ENCODE data around the gene CCDC81. TPM values are rescaled to one million over a fixed set of nuclear protein-coding genes. Genes with fewer than 3 reads are reported as not detected.
"Not testable (repeated sequence)": the region's sequence is repeated elsewhere in the genome, so short reads cannot be mapped to it uniquely, and the experiment has no call there.

Gene CCDC81
- total RNA-seq, result 1.0 TPM

DNA sequence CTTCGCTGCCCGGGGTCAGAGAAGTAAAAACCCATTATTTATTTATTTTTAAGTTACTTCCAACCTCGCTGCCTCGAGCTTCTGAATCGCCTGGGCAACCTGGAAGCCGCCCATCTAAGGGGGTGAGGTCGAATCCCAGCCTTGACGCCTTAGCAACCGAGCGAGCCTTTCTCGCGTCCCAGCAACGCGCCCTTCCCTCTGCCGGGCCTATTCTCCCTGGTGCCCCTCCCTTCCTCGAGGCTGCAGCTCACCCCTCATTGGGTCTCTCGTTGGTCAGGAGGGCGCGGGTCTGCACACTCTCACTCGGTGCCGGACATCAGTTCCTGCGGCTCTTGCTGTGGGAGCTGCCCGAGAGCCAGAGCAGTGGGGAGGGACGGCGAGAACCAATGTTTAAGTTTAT, at the start of gene CCDC81:
CCDC81 (plus strand) TSS at position 302 of the 400 bp plus-strand sequence. CDS start 277 bp downstream, outside the sequence.
- no peak for DNase-seq (ENCODE audit: low spot score)

DNA sequence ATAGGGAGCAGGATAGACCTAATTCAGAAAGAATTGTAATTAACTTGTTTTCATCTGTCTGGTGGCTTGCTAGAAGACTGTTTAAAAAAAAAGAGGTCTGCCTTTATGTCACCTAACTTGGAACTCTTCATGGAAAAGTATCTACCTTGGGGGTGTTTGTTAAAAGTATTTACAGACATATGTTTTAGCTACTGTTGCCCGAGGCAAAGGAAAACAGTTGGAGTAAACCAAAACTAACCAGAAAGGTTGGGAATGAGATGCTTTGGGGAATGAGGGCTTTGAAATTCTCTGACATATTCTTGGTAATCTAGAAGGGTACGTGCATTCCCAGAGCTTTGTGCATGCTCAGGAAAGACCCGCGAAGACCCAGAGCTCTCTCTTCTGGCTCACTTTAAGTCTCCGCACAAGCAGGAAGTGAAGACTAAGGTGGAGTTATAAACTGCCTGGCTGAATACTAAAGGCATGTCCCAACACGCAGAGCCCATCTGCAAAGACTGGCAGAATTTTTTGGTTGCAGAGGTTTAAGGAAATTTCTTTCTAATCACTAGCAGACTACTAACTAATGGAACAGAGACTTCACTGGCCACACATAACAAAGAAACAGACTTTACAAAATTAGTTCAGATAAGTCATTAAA, 39.4 kb upstream of the CCDC81 start:
- DNase-seq (ENCODE audit: low spot score), result no peak

DNA sequence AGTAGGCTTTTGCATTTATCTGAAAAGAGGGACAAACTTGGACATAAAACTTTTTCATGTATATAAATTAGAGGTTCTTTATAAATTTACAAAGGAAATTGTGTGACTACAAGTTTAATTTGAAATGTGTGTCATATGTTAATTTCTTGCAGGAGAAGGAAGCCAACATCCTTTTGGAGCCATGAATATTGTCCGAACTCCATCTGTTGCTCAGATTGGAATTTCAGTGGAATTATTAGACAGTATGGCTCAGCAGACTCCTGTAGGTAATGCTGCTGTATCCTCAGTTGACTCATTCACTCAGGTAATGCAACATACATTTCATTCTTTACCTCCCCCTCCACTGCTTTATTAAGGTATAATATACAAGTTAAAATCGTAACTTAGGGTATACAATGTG, 37.5 kb upstream of the CCDC81 start:
- no peak for DNase-seq (ENCODE audit: low spot score)

DNA sequence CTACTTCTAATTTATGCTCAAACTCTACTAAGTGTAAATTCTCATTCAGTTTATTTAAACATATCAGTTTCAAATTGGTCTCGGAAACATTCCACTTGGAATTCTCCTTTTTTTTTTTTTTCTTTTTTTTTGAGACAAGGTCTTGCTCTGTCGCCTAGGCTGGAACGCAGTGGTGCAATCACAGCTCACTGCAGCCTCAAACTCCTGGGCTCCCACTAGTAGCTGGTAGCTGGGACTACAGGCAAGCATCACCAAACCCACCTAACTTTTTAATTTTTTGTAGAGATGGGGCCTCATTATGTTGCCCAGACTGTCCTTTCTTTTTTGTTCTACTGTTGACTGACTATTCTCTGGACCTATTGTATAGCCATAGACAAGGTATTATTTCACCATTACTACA, 33.3 kb upstream of the CCDC81 start:
- no peak for DNase-seq (ENCODE audit: low spot score)

DNA sequence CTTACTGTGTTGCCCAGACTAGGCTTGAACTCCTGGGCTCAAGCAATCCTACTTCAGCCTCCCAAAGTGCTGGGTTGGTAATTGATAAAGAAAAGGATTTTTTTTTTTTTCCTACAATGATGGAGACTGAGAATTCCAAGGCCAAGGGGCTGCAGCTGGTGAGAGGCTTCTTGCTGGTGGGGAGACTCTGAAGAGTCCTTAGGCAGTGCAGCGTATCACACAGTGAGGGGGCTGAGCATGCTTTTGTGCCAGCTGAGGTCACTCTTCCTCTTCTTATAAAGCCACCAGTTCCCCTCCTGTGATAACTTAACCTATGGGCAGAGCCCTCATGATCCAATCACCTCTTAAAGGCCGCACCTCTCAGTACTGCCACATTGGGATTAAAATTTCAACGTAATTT, 28.2 kb upstream of the CCDC81 start:
- no peak for DNase-seq (ENCODE audit: low spot score)

DNA sequence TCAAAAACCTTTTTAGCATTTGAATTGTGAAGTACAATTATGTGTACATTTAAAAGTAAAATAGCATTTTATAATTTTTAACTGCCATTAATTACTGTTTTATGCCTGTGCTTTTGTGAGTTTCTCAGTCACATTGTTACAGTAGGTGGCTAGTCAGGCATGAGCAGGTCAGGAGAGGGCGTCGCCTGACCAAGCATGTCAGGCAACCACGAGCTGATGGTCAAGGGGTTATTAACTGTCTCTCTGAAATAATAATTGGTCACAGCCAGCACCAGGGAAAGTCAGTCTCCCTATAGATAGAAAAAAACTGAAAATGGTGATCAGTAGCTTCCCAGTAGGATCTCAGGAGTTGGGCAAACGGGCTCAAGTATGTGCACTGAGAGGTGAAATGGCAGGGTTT, 19.4 kb upstream of the CCDC81 start:
- no peak for DNase-seq (ENCODE audit: low spot score)

DNA sequence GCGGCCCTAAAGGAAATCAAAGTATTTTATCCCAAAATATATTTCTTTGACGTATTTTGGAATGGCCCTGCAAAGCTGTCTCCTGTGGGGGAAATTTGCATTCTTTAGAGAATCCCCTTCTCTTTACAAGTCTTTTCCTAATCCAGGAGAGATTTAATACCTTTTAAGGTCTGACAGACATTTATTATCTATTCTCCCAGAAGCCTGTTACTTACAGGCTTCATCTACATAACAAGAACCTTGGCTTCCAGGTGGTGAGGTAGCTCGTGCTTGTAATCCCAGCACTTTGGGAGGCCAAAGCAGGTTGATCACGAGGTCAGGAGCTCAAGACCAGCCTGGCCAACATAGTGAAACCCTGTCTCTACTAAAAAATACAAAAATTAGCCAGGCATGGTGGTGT, 17.3 kb upstream of the CCDC81 start:
- not testable (repeated sequence) for DNase-seq (ENCODE audit: low spot score)

DNA sequence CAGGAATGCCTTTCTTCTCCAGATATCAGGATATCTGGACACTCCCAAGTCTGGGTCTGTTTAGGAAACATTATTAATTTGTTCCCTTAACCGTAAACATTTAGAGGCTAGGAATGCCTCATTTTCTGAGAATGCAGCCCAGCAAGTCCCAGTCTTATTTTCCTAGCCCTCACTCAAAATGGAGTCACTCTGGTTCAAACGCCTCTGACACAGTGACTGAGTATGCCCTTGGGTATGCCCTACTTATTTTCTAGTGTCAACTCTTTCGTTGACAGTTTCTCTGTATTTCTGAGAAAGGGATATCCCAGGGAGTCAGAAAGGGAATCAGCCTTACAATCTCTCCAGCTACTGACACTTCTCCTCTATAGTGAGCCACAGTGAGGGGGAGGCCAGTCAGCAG, 16.0 kb upstream of the CCDC81 start:
- no peak for DNase-seq (ENCODE audit: low spot score)

DNA sequence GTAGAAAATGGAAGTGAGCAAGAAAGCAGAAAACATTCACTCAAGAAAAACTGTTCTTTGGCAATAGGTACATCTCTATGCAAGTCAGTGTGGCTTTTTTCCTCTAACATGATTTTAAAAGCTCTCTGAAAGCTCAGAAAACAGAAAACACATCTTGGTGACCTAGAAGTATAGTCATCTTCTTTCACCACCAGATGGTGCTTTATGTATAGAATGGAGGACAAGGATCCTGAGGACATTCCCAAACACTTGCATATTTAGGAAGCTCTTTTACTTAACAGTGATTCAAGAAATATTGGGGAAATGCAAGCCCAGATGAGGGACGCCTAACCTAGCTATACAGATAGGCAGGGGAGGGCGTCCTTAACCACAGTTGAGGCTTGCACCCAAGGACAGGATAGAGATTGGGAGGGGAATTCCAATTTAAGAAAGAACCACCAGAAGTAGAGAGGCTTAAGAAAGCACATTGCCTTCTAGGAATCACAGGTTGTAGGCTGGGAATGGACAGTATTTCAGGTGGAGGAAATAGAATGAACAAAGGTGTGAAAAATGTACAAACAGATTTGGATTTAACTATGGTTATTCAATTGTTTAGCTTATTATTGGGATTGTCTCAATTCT, 13.8 kb upstream of the CCDC81 start:
- no peak for DNase-seq (ENCODE audit: low spot score)

DNA sequence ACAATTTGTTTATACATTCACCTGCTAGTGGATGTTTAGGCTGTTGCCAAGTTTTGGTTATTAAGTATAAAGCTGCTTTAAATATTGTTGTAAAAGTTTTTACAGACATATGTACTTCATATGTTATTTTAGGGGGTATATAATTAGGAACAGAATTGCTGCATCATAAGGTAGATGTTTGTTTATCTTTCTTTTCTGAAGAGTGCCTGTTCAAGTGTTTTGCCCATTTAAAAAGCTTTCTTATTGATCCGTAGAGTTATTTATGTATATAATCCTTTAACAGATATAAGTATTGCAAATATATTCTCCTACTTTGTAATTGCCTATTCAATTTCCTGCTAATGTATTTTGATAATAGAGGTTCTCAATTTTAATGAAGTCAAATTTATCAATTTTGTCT, 11.3 kb upstream of the CCDC81 start:
- no peak for DNase-seq (ENCODE audit: low spot score)

DNA sequence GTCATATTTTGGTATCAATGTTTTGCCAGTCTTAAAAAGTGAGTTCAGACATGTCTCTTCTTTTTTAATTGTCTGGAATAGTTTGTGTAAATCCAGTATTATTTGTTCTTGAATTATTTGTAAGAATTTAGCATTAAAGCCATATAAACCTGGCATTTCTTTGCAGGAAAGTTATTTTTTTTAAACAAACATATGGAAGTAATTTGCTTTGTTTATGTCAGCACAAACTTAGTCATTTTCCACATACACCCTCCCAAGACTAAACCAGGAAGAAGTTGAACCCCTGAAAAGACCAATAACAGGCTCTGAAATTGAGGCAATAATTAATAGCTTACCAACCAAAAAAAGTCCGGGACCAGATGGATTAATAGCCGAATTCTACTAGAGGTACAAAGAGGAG, 9.1 kb upstream of the CCDC81 start:
- DNase-seq (ENCODE audit: low spot score), result no peak

DNA sequence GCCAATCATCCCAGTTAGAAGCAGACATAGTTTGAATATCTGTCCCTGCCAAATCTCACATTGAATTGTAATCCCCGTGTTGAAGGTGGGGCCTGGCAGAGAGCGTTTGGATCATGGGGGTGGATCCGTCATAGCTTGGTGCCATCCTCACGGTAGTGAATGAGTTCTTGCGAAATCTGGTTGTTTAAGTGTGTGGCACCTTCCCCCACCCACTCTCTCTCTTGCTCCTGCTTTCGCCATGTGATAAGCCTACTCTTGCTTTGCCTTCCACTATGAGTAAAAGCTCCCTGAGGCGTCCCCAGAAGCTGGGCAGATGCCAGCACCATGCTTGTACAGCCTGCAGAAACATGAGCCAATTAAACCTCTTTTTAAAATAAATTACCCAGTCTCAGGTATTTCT, 5.0 kb upstream of the CCDC81 start:
- DNase-seq (ENCODE audit: low spot score), result no peak

DNA sequence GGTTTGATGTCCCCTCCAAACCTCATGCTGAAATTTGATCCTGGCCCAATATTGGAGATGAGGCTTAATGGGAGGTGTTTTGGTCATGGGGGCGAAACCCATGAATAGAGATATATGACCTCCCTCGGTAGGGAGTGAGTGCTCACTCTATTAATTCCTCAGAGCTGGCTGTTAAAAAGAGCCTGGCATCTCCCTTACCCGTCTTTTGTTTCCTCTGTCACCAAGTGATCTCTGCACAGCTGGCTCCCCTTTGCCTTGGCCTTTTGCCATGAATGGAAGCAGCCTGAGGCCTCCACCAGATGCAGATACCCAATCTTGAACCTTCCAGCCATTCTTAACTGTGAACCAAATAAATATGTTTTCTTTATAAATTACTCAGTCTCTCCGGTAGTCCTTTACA, 4.5 kb upstream of the CCDC81 start:
- DNase-seq (ENCODE audit: low spot score), result no peak

DNA sequence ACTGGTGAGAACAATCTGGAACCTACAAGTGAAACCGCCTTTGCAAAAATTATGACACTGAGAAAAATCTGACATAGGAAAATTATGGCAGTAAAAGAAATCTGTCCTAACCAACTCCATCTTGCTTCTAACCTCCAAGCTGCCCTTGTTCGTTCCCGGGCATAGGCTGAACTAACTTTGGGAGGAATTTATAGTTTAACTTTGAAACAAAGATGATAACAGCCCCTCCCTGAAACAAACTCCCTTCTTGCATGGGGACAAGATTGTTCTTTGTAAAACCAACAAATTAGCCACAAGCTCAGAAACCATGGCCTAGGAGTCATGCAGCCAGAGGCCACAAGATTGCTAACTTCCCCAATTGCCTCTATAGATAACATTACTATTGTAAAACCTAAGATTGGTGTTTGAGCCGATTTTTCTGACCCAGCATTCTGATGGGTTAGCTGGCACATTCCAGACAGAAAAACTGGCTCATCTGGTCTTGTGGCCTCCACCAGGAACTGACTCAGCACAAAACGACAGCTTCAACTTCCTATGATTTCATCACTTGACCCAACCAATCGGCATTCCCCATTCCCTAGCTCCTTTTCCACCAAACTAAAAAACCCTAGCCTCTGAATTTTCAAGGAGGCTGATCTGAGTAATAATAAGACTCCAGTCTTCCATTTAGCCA, 3.6 kb upstream of the CCDC81 start:
- DNase-seq (ENCODE audit: low spot score), result no peak

DNA sequence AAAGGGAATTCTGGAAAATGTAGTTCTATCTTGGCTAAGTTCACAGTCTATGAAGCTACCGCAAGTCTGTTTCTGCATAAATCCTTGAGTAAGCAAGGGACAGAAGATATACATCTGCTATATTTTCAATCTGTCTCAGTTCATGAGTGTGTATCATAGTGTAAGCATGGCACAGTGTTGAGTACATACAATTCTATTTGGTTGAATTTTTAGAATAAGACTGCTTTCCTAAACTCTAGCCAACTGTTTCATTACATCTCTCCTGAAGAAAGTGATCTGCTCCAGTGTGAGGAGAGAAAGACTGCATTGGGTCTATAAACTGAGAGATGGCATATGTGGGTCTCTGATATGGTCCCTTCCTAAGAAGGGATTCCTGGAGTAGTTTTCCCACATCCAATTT, 2.6 kb upstream of the CCDC81 start:
- no peak for DNase-seq (ENCODE audit: low spot score)

DNA sequence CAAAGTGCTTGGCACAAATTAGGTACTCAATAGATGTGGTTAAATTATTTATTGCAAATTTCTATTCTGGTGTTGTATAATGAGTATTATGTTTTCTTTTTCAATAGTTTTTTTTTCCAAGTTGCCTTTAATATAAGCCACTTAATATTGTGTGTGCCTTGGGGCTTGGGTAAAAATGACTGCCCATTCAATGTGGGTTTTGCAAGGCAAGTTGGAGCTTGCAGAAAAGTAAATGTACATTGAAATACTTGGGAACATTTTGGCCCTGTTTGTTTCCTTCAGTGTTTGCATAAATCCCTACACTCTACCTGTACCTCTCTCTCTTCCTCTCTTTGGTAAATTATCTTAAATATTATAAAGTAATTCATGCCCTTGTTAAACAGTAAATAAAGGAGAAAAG, 2.1 kb upstream of the CCDC81 start:
- DNase-seq (ENCODE audit: low spot score), result no peak

DNA sequence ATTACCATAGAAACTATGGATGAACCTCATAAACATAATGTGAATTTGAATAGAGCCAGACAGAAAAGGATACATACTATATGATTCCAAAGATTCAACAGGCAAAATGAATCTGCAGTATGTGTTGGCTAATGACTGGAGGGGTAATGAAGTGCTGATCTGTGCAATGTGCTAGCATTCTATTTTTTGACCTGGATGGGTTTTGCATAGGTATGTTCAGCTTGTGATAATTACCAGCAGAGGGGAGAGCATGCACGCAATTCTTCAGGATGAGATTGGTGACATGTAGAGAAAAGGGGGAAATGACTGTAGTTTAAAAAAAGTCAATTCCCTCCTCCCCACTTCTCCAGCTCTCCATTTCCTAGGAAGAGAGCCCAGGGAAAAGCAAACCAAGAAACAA, 618 bp upstream of the CCDC81 start:
- DNase-seq (ENCODE audit: low spot score), result no peak

DNA sequence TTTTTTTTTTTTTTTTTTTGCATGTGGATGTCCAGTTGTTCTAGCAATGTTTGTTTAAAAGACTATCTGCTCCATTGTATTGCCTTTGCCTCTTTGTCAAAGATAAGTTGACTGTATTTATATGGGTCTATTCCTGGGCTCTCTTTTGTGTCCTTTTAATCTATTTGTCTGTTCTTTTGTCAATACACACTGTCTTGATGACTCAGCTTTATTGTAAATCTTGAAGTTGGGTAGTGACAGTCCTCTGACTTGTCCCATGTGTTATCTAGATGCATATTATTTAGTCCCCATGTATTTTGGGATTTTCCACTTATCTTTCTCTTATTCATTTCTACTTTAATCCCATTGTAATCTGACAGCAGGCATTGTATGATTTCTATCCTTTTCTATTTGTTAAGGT, 3.3 kb downstream of the CCDC81 start:
- no peak for DNase-seq (ENCODE audit: low spot score)

DNA sequence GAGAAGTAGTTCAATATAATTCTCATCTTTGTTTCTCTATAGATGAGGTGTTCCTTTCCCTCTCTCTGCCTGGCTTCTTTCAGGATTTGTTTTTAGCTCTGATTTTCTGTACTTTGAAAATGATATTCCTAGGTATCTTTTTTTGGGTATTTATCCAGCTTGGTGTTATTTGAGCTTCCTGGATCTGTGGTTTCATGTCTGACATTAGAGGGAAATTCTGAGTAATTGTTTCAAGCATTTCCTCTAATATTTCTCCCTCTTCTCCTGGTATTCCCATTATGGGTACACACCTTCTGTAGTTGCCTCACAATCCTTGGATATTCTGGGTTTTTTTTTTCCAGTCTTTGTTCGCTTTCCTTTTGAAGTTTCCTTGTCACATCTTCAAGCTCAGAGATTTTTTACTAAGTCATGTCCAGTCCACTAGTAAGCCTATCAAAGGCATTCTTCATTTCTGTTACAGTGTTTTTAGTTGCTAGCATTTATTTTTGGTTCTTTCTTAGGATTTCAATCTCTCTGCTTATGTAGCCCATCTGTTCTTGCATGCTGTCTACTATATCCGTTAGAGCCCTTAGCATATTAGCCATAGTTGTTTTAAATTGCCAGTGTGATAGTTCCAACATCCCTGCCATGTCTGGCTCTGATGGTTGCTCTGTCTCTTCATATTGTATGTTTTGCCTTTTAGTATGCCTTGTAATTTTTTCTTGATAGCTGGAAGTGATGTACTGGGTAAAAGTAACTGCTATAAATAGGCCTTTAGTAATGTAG, 5.8 kb downstream of the CCDC81 start:
- DNase-seq (ENCODE audit: low spot score), result no peak

DNA sequence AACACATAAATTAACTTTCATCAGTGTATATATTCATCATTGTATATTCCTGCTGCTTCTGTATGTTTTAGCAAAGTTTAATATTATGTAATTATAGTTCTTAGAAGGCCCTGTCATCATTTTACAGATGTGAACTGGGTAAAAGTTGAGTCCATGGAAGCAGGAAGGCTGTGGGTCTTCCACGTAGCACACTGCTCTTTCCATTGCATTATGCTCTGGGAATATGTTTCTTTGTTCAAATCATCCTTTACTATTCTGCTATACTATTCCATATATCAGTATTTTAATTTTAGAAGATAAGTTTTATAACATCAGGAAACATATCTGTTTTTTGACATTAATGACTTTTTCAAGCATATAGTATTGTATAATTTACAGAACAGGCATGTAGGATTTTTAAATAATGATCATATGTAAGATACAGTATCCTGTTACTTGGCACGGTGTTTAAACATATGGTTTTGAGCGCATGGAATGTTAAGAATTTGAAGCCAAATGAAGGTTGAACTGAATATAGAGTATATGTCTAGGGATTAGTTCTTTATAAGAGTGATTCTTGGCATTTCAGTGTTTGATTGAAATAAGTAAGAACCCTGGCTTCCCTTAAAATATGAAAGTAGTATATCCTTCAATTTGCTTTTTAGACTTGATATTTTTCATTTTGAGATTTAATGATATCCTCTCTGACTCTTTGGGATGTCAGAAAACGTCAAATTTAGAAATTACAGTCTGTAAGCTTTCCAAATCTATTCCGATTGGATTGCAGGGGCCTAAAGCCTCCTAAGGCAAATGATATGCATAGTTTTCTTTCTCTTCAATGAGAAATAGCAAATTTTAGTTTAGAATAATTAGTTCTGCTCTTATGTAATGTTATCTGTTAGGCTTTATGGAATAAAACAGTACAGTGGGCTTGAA, 8.6 kb downstream of the CCDC81 start:
- no peak for DNase-seq (ENCODE audit: low spot score)

DNA sequence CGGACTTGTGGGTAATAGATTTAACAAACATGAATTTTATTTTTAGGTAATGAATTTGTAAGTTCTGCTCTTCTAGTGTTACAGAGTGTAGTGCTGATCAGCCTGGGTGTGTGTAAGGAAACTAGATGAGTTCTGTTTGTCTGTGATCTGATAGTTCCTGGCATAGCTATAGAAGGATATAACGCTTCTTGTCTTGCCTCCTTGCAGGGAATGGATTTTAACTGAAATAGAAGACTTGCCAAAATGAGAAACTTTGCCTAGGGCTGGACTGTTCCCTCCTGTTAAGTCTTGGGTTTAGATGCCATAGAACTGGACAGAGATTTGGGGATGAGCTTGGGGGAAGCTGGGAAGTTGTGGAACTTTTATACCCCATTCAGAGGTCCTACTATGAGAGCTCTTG, 11.6 kb downstream of the CCDC81 start:
- no peak for DNase-seq (ENCODE audit: low spot score)

DNA sequence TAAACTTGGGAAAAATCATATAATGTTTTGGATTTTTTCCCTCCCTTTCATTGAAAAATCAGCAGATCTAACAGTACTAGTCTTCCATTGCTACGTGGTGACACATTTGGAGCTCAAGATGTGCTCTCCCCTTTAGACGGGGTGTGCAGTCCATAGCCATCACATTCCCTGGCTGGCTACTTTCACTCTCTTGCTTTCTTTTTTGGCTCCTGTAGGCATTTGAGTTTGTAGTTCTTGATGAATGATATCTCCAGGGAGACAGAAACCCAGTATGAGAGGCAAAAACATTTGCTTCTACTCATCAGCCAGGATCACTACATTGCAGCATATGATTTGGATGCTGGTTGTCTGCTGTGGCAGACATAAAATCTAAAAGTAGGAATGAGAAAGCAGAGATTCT, 12.1 kb downstream of the CCDC81 start:
- no peak for DNase-seq (ENCODE audit: low spot score)

Measured in ureter (tissue), 1 donor.